ENCODE results near the gene ITGBL1.

Gene ITGBL1

DNA sequence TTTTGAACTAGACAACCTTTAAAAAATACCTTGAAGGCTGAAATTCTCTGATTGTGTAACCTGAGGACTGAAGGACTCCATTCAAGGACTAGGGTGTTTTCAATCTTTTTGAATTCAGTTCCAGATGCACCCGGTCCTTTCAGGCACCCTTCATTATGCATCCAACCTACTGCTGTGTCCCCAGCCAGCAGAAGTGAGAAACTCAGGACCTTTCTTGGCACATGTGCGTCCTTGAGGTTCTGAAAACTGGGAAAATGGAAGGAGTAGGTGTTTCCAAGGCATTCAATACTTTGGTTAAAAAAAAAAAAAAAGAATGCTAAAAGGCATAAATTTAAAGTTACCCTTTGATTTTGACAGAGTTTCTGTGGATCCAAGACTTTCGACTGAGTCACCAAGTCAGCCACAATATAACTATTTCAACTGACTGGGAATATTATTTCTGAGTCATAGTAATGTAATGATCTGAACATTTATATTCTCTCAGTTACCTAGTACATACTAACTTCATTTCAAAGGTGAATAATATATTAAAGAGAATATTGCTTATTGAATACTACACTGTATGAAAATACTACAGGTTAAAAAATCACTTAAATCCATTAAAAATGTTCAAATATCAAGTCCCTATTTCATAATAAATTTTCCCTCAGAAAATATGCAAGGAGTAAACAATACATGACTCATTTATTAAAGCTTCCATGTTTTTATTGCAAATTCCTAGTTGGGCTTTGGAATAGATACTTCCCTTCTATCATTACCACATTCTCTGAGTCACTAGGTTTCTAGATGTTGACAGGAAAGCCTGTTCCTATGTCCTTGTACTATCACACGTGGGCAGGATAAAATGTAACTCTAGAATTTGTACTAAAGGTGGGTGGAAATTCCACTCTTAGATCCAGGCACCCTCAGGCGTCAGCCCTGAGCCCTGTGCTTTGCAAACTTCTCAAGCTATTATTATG, 2.4 kb upstream of the ITGBL1 start:
- CTCF ChIA-PET, result interaction anchor here (0.6 kb wide), 1 partner anchor 275 kb away, joined by 3 read pairs; no protein-coding TSS in a partner anchor
- POLR2A ChIA-PET (ENCODE audit: low non-redundant PET), result no interaction called here
- peak overlapping the region; percentile 81 for H3K27ac ChIP-seq
- DNase-seq (ENCODE audit: low spot score), result peak; percentile 86
- TF ChIP-seq, protein P1, sequence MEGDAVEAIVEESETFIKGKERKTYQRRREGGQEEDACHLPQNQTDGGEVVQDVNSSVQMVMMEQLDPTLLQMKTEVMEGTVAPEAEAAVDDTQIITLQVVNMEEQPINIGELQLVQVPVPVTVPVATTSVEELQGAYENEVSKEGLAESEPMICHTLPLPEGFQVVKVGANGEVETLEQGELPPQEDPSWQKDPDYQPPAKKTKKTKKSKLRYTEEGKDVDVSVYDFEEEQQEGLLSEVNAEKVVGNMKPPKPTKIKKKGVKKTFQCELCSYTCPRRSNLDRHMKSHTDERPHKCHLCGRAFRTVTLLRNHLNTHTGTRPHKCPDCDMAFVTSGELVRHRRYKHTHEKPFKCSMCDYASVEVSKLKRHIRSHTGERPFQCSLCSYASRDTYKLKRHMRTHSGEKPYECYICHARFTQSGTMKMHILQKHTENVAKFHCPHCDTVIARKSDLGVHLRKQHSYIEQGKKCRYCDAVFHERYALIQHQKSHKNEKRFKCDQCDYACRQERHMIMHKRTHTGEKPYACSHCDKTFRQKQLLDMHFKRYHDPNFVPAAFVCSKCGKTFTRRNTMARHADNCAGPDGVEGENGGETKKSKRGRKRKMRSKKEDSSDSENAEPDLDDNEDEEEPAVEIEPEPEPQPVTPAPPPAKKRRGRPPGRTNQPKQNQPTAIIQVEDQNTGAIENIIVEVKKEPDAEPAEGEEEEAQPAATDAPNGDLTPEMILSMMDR (conservative IDR thresholded peaks at IDR 0.05; ENCODE audit: low read depth), result no peak

DNA sequence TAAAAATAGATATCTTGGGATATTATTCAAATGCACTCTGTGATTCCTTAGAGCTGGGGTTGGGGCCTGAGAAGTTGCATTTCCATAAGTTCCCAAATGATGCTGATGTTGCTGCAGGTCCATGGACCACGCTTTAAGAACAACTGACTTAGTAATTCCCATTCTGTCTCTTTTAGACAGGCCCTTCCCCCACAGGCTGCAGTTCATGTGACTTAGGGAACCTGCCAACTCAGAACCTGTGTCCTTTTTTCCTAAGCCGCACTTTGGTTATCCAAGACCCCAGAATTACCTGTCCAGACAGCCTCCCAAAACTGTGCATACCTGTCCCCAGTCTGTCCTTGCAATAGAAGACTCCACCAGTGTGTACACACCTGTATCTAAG, 1.7 kb upstream of the ITGBL1 start:
- no peak for DNase-seq (ENCODE audit: low spot score)
- ChIA-PET CTCF (no interaction called here), POLR2A (ENCODE audit: low non-redundant PET) (no interaction called here)
- TF ChIP-seq, protein P1 (conservative IDR thresholded peaks at IDR 0.05; ENCODE audit: low read depth), result no peak
- peak overlapping the region; percentile 81 for H3K27ac ChIP-seq

DNA sequence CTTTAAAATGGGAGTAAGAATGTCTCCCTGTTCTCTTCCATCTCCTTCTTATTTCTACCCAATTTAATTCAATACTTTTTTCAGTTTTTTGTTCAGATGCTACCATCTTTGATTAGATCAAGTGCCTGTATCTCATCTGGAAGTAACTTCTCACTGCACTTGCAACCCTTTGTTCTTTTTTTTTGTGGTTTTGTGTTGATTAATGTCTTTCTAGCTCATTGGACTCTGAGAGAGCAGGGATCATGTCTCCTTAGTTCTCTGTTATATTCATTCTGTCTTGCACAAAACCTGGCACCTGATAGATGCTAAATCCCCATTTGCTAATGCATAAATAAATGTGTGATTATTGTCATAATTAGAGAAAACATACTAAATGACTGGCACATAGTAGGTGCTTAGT, 834 bp upstream of the ITGBL1 start:
- no peak for DNase-seq (ENCODE audit: low spot score)
- CTCF ChIA-PET, result no interaction called here
- POLR2A ChIA-PET (ENCODE audit: low non-redundant PET), result no interaction called here
- H3K27ac ChIP-seq, result no peak overlapping the region
- TF ChIP-seq, protein P1 (conservative IDR thresholded peaks at IDR 0.05; ENCODE audit: low read depth), result no peak

DNA sequence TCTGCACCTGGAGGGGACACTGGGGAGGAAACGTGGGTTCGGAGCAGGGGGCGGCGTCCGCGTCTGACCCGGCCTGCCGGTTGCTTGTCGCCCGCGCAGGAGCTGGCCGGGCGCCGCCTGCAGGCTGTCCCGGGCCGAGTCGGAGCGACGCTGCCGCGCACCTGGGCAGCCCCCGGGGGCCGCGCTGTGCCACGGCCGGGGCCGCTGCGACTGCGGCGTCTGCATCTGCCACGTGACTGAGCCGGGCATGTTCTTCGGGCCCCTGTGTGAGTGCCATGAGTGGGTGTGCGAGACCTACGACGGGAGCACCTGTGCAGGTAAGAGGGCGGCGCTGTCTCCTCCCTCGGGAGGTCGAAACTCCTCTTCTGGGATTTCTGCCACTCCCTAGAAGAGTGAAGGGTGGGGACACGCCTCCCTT, 1.3 kb downstream of the ITGBL1 start:
- CTCF ChIA-PET, result no interaction called here
- DNase-seq (ENCODE audit: low spot score), result no peak
- H3K27ac ChIP-seq, result peak overlapping the region; percentile 68
- POLR2A ChIA-PET (ENCODE audit: low non-redundant PET), result no interaction called here
- TF ChIP-seq, protein P1 (conservative IDR thresholded peaks at IDR 0.05; ENCODE audit: low read depth), result no peak

DNA sequence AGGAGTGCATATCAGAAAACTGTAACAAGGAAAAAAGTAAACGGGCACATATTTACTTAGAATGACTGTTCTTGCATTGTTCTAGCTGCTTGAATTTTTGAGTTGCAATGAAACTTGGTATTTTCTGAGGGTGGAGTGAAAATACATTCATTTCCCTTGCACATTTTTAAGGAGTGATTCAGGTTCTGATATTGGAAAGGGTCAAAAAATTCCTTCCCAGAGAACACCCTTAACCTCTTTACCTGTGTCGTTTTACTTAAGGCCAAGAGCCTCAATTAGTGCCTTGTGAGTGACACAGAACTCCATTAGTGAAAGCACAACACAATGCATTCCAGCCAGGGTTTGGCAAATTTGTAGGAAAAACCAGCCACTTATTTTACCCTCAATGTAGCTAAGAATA, 2.3 kb downstream of the ITGBL1 start:
- ChIA-PET POLR2A (ENCODE audit: low non-redundant PET) (no interaction called here), CTCF (no interaction called here)
- TF ChIP-seq, protein P1 (conservative IDR thresholded peaks at IDR 0.05; ENCODE audit: low read depth), result no peak
- DNase-seq (ENCODE audit: low spot score), result peak; percentile 61
- peak overlapping the region; percentile 87; the same call in 1 of the 2 replicates for H3K27ac ChIP-seq

DNA sequence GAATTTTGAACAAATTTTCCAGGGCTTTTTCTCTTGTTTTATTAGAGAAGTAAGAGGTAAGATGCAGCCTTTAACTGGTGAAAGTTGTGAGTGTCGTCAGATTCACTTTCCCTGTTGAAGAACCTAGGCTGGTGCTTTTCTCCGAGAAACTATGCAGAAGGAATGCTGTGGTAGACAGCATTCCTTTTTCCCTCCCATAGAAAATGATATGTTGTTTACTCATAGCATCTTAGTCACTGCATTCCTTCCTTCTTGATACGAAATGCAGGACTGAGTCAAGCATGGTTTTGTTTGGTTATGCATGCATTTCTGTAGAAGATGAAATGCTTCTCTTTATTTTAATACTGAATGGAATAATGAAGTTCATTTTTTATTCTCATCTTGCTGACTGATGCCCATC, 3.4 kb downstream of the ITGBL1 start:
- ChIA-PET POLR2A (ENCODE audit: low non-redundant PET) (no interaction called here), CTCF (no interaction called here)

More for the DNA sequence above, 3.4 kb downstream of the ITGBL1 start:
- TF ChIP-seq, protein P1 (conservative IDR thresholded peaks at IDR 0.05; ENCODE audit: low read depth), result no peak
- peak; percentile 84 for DNase-seq (ENCODE audit: low spot score)
- peak overlapping the region; percentile 87 for H3K27ac ChIP-seq

Measured in RWPE1 (cell line).